Measurements from ENCODE around the gene GPI.

The GPI gene

DNA sequence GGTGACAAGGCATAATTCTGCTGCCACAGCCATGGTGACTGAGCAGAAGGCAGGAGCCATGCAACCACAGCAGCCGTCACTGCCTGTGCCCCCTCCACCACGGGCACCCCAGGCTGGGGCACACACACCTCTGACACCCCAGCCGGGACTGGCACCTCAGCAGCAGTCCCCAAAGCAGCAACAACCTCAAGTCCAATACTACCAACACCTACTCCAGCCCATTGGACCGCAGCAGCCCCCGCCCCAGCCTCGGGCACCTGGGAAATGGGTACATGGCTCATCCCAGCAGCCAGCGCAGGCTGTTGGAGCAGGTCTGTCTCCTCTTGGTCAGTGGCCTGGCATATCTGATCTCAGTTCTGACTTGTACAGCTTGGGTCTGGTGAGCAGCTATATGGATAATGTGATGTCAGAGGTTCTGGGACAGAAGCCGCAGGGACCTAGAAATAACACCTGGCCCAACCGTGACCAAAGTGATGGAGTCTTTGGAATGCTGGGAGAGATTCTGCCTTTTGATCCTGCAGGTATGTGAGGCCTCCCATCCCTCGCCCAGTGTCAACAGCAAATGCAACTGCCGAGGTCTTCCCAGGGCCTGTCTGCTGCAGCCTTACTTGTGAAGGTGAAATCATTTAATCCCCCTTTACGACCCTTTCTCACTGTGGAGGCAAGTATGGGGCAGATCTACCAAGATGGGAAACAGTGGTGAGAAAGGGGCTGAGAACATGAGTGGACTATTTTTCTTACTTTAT is 22.9 kb upstream of the GPI start:
- Histone ChIP-seq H3K4me1 (ENCODE audit: control insufficient read depth, insufficient read depth, low read length, poor library complexity, severe bottlenecking) (no peaks in the 10 kb centered on the region), H3K36me3 (ENCODE audit: control insufficient read depth, insufficient read depth, low read length) (peaks cover 84% of the 10 kb centered on the region), H3K27ac (ENCODE audit: low read depth, low read length, severe bottlenecking) (no peak overlapping the region), H3K9me3 (ENCODE audit: control insufficient read depth, low read length) (no peaks in the 10 kb centered on the region), H3K4me3 (ENCODE audit: extremely low read depth, insufficient read depth, low read length, poor library complexity, severe bottlenecking) (no peak overlapping the region)
- 93 to 98% methylated on average over 8 to 11 of the region's 12 CpGs for WGBS, 2 experiments (ENCODE audit: insufficient coverage in 2 of 2)

DNA sequence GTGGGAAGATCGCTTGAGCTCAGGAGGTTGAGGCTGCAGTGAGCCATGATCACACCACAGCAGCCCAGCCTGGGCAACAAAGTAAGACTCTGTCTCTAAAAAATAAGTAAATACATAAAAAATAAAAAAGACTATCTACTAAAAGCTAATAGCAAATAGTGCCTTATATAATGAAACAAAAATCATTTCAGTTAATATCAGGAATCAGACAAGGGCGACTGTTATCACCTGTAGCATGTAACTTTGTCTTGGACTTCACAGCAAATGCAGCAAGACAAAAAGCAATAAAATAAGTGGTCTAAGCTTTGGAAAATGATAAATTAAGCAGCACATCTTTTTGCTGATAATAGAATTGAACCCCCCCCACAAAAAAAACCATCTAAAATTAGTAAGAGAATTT is 21.2 kb upstream of the GPI start:
- Histone ChIP-seq H3K36me3 (ENCODE audit: control insufficient read depth, insufficient read depth, low read length) (peaks cover 82% of the 10 kb centered on the region), H3K9me3 (ENCODE audit: control insufficient read depth, low read length) (no peaks in the 10 kb centered on the region), H3K4me1 (ENCODE audit: control insufficient read depth, insufficient read depth, low read length, poor library complexity, severe bottlenecking) (no peaks in the 10 kb centered on the region), H3K27ac (ENCODE audit: low read depth, low read length, severe bottlenecking) (no peak overlapping the region), H3K4me3 (ENCODE audit: extremely low read depth, insufficient read depth, low read length, poor library complexity, severe bottlenecking) (no peak overlapping the region)
- WGBS, 2 experiments (ENCODE audit: insufficient coverage in 2 of 2) = no CpG with 5 or more reads among the region's 2 CpGs

DNA sequence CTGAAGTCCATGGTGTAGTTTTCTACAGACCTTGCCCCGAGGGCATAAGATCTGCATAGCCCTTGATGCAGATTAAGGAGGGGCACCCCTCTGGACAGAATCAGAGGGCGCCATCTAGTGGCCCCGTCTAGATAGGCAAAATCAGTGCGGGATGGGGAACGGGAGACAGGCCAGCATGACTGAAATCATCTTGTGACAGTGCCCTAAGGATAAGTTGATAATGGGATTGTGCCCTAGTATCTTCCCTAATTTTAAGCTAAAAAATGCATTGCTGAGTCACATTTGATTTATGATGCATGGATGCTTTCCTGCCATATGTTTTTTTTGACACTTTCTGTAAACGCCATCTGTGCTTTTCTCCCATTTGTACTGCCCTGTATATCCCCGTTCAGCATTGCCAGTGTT is 19.0 kb upstream of the GPI start:
- H3K4me1 ChIP-seq (ENCODE audit: control insufficient read depth, insufficient read depth, low read length, poor library complexity, severe bottlenecking) = no peaks in the 10 kb centered on the region
- H3K4me3 ChIP-seq (ENCODE audit: extremely low read depth, insufficient read depth, low read length, poor library complexity, severe bottlenecking) = no peak overlapping the region
- no peaks in the 10 kb centered on the region for H3K9me3 ChIP-seq (ENCODE audit: control insufficient read depth, low read length)
- WGBS, 2 experiments (ENCODE audit: insufficient coverage in 2 of 2) = 42 to 45% methylated on average over 7 of the region's 7 CpGs
- H3K27ac ChIP-seq (ENCODE audit: low read depth, low read length, severe bottlenecking) = no peak overlapping the region
- H3K36me3 ChIP-seq (ENCODE audit: control insufficient read depth, insufficient read depth, low read length) = peaks cover 79% of the 10 kb centered on the region

DNA sequence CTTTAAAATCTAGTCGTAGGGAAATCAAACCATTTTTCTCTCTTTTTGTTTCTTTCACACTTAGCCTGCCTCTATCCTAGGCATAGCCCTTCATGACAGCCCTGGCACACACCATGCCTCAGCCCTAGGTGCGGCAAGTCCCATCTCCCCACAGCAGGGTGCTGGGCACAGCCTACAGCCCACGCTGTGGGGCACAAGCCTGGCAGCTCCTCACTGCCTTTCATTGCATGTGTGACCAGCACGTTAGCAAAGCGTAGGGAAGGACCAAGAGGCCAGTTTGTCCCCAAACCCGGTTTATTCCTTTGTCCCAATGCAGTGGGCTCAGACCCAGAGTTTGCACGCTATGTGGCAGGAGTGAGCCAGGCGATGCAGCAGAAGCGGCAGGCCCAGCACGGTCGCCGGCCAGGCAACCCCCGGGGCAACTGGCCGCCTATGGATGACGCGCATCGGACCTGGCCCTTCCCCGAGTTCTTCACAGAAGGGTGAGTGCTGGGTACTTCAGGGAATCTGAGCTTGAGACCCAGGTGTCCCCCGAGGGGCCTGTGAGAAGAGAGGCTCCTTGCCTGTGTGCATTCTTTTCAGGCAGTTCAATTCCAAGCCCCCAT is 17.3 kb upstream of the GPI start:
- Histone ChIP-seq H3K4me3 (ENCODE audit: extremely low read depth, insufficient read depth, low read length, poor library complexity, severe bottlenecking) (no peak overlapping the region), H3K36me3 (ENCODE audit: control insufficient read depth, insufficient read depth, low read length) (peaks cover 76% of the 10 kb centered on the region)
- WGBS, 2 experiments (ENCODE audit: insufficient coverage in 2 of 2) = 94 to 98% methylated on average over 13 to 19 of the region's 19 CpGs

DNA sequence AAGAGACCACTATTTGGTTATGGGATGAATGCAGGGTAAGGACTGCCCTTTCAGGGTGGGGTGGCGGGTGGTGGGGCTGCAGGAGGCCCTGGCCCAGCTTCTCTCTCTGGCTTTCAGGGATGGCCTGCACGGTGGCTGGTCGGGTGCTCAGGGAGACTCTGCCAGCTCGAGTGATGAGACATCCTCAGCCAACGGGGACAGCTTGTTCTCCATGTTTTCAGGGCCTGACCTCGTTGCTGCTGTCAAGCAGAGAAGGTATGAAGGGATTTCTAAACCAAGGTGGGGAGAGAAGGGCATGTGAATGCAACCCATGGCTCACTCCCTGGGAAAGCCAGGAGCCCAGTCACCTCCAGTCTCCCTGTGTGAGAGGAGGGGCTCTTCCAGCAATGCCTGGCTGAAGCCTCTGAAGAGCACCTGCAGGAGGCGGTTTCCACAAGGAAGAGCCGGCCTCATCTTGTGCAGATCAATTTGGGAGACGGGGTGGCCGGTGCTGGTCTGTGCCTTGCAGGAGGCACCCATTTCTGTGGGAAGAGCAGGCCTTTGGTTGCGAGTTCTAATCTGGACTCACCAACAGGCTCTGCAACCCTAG is 16.0 kb upstream of the GPI start:
- Histone ChIP-seq H3K4me3 (ENCODE audit: extremely low read depth, insufficient read depth, low read length, poor library complexity, severe bottlenecking) (no peak overlapping the region), H3K4me1 (ENCODE audit: control insufficient read depth, insufficient read depth, low read length, poor library complexity, severe bottlenecking) (no peaks in the 10 kb centered on the region), H3K9me3 (ENCODE audit: control insufficient read depth, low read length) (no peaks in the 10 kb centered on the region), H3K27ac (ENCODE audit: low read depth, low read length, severe bottlenecking) (no peak overlapping the region), H3K36me3 (ENCODE audit: control insufficient read depth, insufficient read depth, low read length) (peaks cover 76% of the 10 kb centered on the region)
- WGBS, 2 experiments (ENCODE audit: insufficient coverage in 2 of 2) = 87% methylated on average over 6 to 10 of the region's 11 CpGs

More for the DNA sequence above, 17.3 kb upstream of the GPI start:
- H3K27ac ChIP-seq (ENCODE audit: low read depth, low read length, severe bottlenecking) = no peak overlapping the region
- no peaks in the 10 kb centered on the region for H3K4me1 ChIP-seq (ENCODE audit: control insufficient read depth, insufficient read depth, low read length, poor library complexity, severe bottlenecking)
- no peaks in the 10 kb centered on the region for H3K9me3 ChIP-seq (ENCODE audit: control insufficient read depth, low read length)

DNA sequence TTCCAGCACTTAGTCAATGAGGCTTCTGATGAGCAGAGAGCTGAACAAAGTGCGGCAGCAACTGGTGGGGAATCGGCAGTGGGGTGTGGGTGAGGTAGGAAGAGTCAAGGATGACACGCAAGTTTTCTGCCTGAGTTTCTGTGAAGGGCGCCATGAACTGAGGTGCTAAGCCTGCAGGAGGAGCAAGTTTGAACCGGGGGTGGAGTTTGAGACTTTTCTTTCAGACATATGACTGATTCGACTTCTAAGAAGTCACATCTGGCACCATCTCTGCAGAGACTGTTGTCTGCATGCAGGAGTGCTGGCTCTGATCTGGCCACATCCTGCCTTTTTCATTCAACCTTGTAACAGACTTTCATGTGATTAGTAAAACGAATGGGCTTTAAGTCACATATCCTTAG is 14.8 kb upstream of the GPI start:
- Histone ChIP-seq H3K4me3 (ENCODE audit: extremely low read depth, insufficient read depth, low read length, poor library complexity, severe bottlenecking) (no peak overlapping the region), H3K27ac (ENCODE audit: low read depth, low read length, severe bottlenecking) (no peak overlapping the region), H3K4me1 (ENCODE audit: control insufficient read depth, insufficient read depth, low read length, poor library complexity, severe bottlenecking) (no peaks in the 10 kb centered on the region), H3K36me3 (ENCODE audit: control insufficient read depth, insufficient read depth, low read length) (peaks cover 81% of the 10 kb centered on the region), H3K9me3 (ENCODE audit: control insufficient read depth, low read length) (no peaks in the 10 kb centered on the region)
- WGBS, 2 experiments (ENCODE audit: insufficient coverage in 2 of 2) = 96 to 99% methylated on average over 6 to 7 of the region's 7 CpGs

DNA sequence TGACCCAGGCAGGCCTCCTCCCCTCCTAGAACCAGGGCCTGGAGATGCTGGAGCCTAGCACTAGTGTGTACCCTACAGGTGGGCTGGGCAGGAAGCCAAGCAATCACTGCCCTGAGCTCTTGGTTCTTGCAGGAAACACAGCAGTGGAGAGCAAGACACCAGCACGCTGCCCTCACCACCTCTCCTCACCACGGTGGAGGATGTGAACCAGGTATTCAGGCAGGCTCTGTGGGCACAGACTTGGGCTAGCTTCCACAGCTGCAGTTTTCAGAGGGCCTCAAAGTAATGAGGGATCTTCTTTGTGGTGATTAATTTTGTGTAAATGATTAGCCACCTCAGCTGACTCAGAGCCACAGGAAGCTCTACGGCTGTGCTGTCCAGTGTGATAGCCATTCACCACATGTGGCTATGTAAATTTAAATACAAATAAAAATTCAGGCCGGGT is 13.6 kb upstream of the GPI start:
- WGBS, 2 experiments (ENCODE audit: insufficient coverage in 2 of 2) = 67 to 89% methylated on average over 1 to 3 of the region's 4 CpGs
- no peaks in the 10 kb centered on the region for H3K9me3 ChIP-seq (ENCODE audit: control insufficient read depth, low read length)
- no peak overlapping the region for H3K4me3 ChIP-seq (ENCODE audit: extremely low read depth, insufficient read depth, low read length, poor library complexity, severe bottlenecking)
- H3K4me1 ChIP-seq (ENCODE audit: control insufficient read depth, insufficient read depth, low read length, poor library complexity, severe bottlenecking) = no peaks in the 10 kb centered on the region
- peaks cover 76% of the 10 kb centered on the region for H3K36me3 ChIP-seq (ENCODE audit: control insufficient read depth, insufficient read depth, low read length)
- H3K27ac ChIP-seq (ENCODE audit: low read depth, low read length, severe bottlenecking) = no peak overlapping the region

DNA sequence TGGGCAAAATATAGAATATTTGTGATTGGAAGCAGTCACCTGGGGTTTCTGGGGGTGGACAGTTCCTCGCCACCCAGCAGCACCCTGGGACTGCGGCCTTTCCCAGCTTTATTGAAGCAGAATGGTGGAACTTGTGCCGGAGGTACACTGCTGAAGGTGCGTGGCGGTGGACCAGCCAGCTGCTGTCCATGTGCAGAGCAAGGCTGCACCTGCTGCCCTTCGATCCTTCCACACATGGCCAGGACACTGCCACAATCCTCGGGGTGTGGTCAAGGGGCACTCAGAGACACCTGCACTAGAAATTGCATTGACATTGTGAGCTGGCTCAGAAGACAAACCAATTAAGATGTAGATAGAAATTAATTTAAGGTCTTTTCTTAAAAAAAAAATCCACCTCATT is 11.4 kb upstream of the GPI start:
- no peak overlapping the region for H3K4me3 ChIP-seq (ENCODE audit: extremely low read depth, insufficient read depth, low read length, poor library complexity, severe bottlenecking)
- peaks cover 57% of the 10 kb centered on the region for H3K36me3 ChIP-seq (ENCODE audit: control insufficient read depth, insufficient read depth, low read length)
- H3K9me3 ChIP-seq (ENCODE audit: control insufficient read depth, low read length) = no peaks in the 10 kb centered on the region
- 96 to 100% methylated on average over 4 to 5 of the region's 7 CpGs for WGBS, 2 experiments (ENCODE audit: insufficient coverage in 2 of 2)
- no peak overlapping the region for H3K27ac ChIP-seq (ENCODE audit: low read depth, low read length, severe bottlenecking)
- H3K4me1 ChIP-seq (ENCODE audit: control insufficient read depth, insufficient read depth, low read length, poor library complexity, severe bottlenecking) = peaks cover 3% of the 10 kb centered on the region

DNA sequence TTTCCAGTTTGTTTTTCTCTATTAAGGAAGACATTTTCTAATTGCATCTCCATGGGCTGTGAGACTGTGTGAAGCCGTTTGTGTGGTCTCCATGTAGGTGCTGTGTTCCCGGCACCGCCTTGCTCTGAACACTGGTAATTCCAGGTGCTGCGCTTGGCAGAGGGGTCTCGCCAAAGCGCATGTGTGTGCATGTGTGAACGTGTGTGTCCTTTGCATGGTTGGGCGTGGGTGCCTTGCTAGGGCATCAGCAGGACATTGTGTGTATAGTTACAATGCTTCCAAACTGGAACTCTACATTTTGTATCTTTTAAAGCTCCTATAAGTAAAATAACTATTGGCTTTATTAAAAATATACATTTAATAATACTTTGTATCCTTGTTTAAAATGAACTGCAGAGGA is 9.8 kb upstream of the GPI start:
- H3K27ac ChIP-seq (ENCODE audit: low read depth, low read length, severe bottlenecking) = no peak overlapping the region
- WGBS, 2 experiments (ENCODE audit: insufficient coverage in 2 of 2) = 83 to 95% methylated on average over 3 to 7 of the region's 8 CpGs
- H3K9me3 ChIP-seq (ENCODE audit: control insufficient read depth, low read length) = no peaks in the 10 kb centered on the region

DNA sequence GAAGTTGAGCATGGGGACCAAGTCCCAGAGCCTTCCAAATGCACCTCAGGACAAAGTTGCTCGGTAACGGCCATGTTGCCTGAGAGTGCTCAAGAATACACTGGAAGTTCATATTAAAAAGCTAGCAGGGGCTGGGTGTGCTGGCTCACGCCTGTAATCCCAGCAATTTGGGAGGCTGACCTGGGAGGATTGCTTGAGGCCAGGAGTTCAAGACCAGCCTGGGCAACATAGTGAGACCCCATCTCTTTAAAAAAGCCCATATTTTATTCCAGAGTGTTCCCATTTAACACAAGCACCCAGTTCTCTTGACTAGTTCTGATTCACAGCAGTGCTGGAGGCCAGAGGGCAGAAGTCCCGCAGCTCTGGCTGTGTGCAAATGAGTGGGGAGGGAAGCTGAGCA is 8.1 kb upstream of the GPI start:
- Histone ChIP-seq H3K27ac (ENCODE audit: low read depth, low read length, severe bottlenecking) (no peak overlapping the region), H3K36me3 (ENCODE audit: control insufficient read depth, insufficient read depth, low read length) (peaks cover 30% of the 10 kb centered on the region), H3K9me3 (ENCODE audit: control insufficient read depth, low read length) (no peaks in the 10 kb centered on the region), H3K4me1 (ENCODE audit: control insufficient read depth, insufficient read depth, low read length, poor library complexity, severe bottlenecking) (peaks cover 7% of the 10 kb centered on the region), H3K4me3 (ENCODE audit: extremely low read depth, insufficient read depth, low read length, poor library complexity, severe bottlenecking) (no peak overlapping the region)
- 95 to 100% methylated on average over 3 of the region's 4 CpGs for WGBS, 2 experiments (ENCODE audit: insufficient coverage in 2 of 2)

More for the DNA sequence above, 9.8 kb upstream of the GPI start:
- H3K4me3 ChIP-seq (ENCODE audit: extremely low read depth, insufficient read depth, low read length, poor library complexity, severe bottlenecking) = no peak overlapping the region
- peaks cover 7% of the 10 kb centered on the region for H3K4me1 ChIP-seq (ENCODE audit: control insufficient read depth, insufficient read depth, low read length, poor library complexity, severe bottlenecking)
- peaks cover 41% of the 10 kb centered on the region for H3K36me3 ChIP-seq (ENCODE audit: control insufficient read depth, insufficient read depth, low read length)

DNA sequence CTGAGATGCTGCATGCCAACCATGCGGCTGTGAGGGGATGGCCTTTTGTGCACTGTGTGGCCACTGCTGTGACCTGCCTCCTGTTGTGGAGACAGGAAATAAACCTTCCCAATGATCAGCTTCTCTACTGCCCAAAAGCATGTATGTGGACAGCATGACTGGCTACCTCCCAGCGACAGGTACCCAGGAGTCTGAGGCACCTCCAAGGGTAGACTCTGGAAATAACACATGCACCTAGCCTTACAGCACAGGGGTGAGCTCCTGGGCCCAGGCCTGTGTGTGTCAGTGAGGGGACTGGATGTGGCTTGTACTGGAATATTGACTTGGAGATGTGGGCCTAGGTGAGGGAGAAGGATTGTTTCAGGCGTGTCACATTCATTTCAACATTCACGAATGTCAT is 7.6 kb upstream of the GPI start:
- peaks cover 25% of the 10 kb centered on the region for H3K36me3 ChIP-seq (ENCODE audit: control insufficient read depth, insufficient read depth, low read length)
- WGBS, 2 experiments (ENCODE audit: insufficient coverage in 2 of 2) = 97 to 100% methylated on average over 1 to 4 of the region's 4 CpGs
- H3K9me3 ChIP-seq (ENCODE audit: control insufficient read depth, low read length) = no peaks in the 10 kb centered on the region
- no peak overlapping the region for H3K27ac ChIP-seq (ENCODE audit: low read depth, low read length, severe bottlenecking)
- H3K4me3 ChIP-seq (ENCODE audit: extremely low read depth, insufficient read depth, low read length, poor library complexity, severe bottlenecking) = no peak overlapping the region
- peaks cover 7% of the 10 kb centered on the region for H3K4me1 ChIP-seq (ENCODE audit: control insufficient read depth, insufficient read depth, low read length, poor library complexity, severe bottlenecking)
